ENCODE data around the gene UBB.

- TF ChIP-seq CTCF (conservative IDR thresholded peaks at IDR 0.05; ENCODE audit: low read length) (no peak), EZH2phosphoT487 (IDR thresholded peaks at IDR 0.05; ENCODE audit: borderline replicate concordance) (no peak)
Observed at GRCh38 chr17:16422416-16422815, 41.5 kb downstream of the UBB start.
